Peyer's patch (tissue), 4 donors: ENCODE data around the gene PSMA3.

Experiments used
- POLR2A ChIP-seq, 2 donors: fragments of 450-650 bp; IDR thresholded peaks; one replicate each; pipeline ENCODE4 v1.5.1; 2017; ENCODE audit warnings: antibody characterized with exemption in 2 of 2, mild to moderate bottlenecking in 2 of 2, moderate library complexity in 2 of 2
- TF ChIP-seq, protein P1 (sequence below), 6 experiments: fragments of 450-650 bp in 4 of 6; fragments of 200-600 bp in 2 of 6; sonication (generic) in 1 of 6; IDR thresholded peaks; one replicate each; pipeline ENCODE4 v1.5.1; 2017 to 2019; ENCODE audit warnings: antibody characterized with exemption in 6 of 6, mild to moderate bottlenecking in 3 of 6, moderate library complexity in 1 of 6

DNA sequence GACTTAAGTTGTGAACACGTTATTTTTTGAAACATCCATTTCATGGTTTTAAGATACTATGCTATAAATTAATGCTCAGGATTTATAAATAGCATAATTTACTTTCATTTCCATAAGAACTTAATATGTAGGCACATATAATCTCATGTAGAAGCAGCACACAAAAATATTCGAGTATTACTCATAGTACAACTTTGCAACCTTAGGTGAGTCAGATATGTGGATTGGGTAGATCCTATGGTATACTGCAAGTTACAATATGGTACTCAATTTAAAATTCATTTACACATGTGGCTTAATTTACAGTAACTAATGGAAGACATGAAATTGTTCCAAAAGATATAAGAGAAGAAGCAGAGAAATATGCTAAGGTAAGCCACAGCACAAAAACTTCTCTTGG is 26.0 kb downstream of the PSMA3 start:
- TF ChIP-seq, protein P1, sequence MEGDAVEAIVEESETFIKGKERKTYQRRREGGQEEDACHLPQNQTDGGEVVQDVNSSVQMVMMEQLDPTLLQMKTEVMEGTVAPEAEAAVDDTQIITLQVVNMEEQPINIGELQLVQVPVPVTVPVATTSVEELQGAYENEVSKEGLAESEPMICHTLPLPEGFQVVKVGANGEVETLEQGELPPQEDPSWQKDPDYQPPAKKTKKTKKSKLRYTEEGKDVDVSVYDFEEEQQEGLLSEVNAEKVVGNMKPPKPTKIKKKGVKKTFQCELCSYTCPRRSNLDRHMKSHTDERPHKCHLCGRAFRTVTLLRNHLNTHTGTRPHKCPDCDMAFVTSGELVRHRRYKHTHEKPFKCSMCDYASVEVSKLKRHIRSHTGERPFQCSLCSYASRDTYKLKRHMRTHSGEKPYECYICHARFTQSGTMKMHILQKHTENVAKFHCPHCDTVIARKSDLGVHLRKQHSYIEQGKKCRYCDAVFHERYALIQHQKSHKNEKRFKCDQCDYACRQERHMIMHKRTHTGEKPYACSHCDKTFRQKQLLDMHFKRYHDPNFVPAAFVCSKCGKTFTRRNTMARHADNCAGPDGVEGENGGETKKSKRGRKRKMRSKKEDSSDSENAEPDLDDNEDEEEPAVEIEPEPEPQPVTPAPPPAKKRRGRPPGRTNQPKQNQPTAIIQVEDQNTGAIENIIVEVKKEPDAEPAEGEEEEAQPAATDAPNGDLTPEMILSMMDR (IDR thresholded peaks at IDR 0.05) = no peak
- no peak for TF ChIP-seq POLR2A (IDR thresholded peaks at IDR 0.05)
